ENCODE results near the gene ANKRD16. TPM values are rescaled to one million over a fixed set of nuclear protein-coding genes. Genes with fewer than 3 reads are reported as not detected.

Gene ANKRD16
- total and polyA plus RNA-seq, 2 of the 8 experiments (the other 6 are each of a cell fraction or from before 2014, with no cell fraction given) = 8.2 to 12.7 TPM

GRCh38 chr10:5843686-5844344 is 45.9 kb downstream of the ANKRD16 start:
- no peak overlapping the region for H2BK15ac ChIP-seq (ENCODE audit: low read length)
- H3K18ac ChIP-seq (ENCODE audit: extremely low read depth, low read length) = no peak overlapping the region
- no peak overlapping the region for H2BK20ac ChIP-seq (ENCODE audit: low read length)
- no peak overlapping the region for H3K4me3 ChIP-seq (ENCODE audit: extremely low read depth in 1 of 4, insufficient read depth in 2 of 4, low read depth in 3 of 4, low read length in 4 of 4)
- no peaks in the 10 kb centered on the region for H3K79me2 ChIP-seq (ENCODE audit: control insufficient read depth in 1 of 2, insufficient read depth in 2 of 2, low read length in 2 of 2)
- no peak overlapping the region for H4K5ac ChIP-seq (ENCODE audit: insufficient read length, low read depth, low read length)
- no peak overlapping the region for H2AK5ac ChIP-seq (ENCODE audit: low read depth, low read length)
- H4K91ac ChIP-seq (replicated peaks; ENCODE audit: insufficient read length, low read length) = no peak overlapping the region
- ChIA-PET POLR2A (ENCODE audit: partially characterized antibody) (interaction anchor here (0.6 to 3.0 kb wide), 4 partner anchors 29 to 49 kb away, joined by 3 to 10 read pairs (median 4); partner anchors contain the start of gene GDI2), CTCF (ENCODE audit: partially characterized antibody) (interaction anchor here (0.6 to 3.0 kb wide), 8 partner anchors 14 to 155 kb away, joined by 3 to 12 read pairs (median 4); no protein-coding TSS in a partner anchor)
- no peaks in the 10 kb centered on the region for H4K20me1 ChIP-seq (replicated peaks in 1 of 2; ENCODE audit: control insufficient read depth in 1 of 2, insufficient read depth in 2 of 2, low read length in 2 of 2)
- DNase-seq (ENCODE audit: low read depth in 1 of 2, low spot score in 2 of 2) = no peak
- H3K79me1 ChIP-seq (ENCODE audit: low read depth, low read length) = no peaks in the 10 kb centered on the region
- H2BK5ac ChIP-seq (ENCODE audit: low read depth, low read length) = no peak overlapping the region
- no peak for TF ChIP-seq SP2 (IDR thresholded peaks at IDR 0.05; ENCODE audit: low read length)
- no peak for TF ChIP-seq GABPA (IDR thresholded peaks at IDR 0.05; ENCODE audit: borderline replicate concordance, insufficient read depth, low read length)
- no peak overlapping the region for H3K56ac ChIP-seq (replicated peaks; ENCODE audit: insufficient read length, low read depth, low read length)
- FAIRE-seq = no peak
- H3K27me3 ChIP-seq (replicated peaks in 1 of 4; ENCODE audit: control insufficient read depth in 3 of 4, extremely low read depth in 1 of 4, insufficient read depth in 3 of 4, low read length in 3 of 4) = no peaks in the 10 kb centered on the region
- H3K36me3 ChIP-seq (ENCODE audit: control insufficient read depth in 2 of 4, insufficient read depth in 4 of 4, low read length in 3 of 4) = no peaks in the 10 kb centered on the region
- H3K4me2 ChIP-seq (ENCODE audit: insufficient read depth in 1 of 2, low read depth in 2 of 2, low read length in 2 of 2) = no peak overlapping the region
- no peaks in the 10 kb centered on the region for H3K23me2 ChIP-seq (ENCODE audit: low read depth, low read length)
- H2BK12ac ChIP-seq (ENCODE audit: low read depth, low read length) = no peak overlapping the region
- H3K14ac ChIP-seq (ENCODE audit: insufficient read length) = no peak overlapping the region
- no peak overlapping the region for H2BK120ac ChIP-seq (replicated peaks; ENCODE audit: low read depth, low read length)
- WGBS, 2 experiments (ENCODE audit: extremely low coverage in 1 of 2, insufficient coverage in 1 of 2, insufficient read length in 1 of 2, insufficient replicate concordance in 2 of 2, low coverage in 1 of 2, low lambda C conversion rate in 2 of 2, missing lambda C conversion rate in 1 of 2) = 91% methylated on average over 4 of the region's 4 CpGs; no CpG with 5 or more reads in 1 of the 2 experiments
- no peak overlapping the region for H3K23ac ChIP-seq (ENCODE audit: insufficient read length)
- H3K4ac ChIP-seq (replicated peaks; ENCODE audit: insufficient read length, low read depth, low read length) = no peak overlapping the region
- no peak overlapping the region for H3K27ac ChIP-seq (ENCODE audit: low read depth, low read length)
- no peak overlapping the region for H3K9ac ChIP-seq (replicated peaks in 1 of 4; ENCODE audit: extremely low read depth in 1 of 4, low read depth in 3 of 4, low read length in 3 of 4)
- peaks cover 0 to 2% (median 0%) of the 10 kb centered on the region in 4 experiments; a peak in 1 of 7 replicates for H3K4me1 ChIP-seq (replicated peaks in 1 of 4; ENCODE audit: control insufficient read depth in 3 of 4, insufficient read depth in 4 of 4, low read length in 3 of 4)
- H2AFZ ChIP-seq (ENCODE audit: low read length) = no peak overlapping the region
- H3K9me3 ChIP-seq (ENCODE audit: insufficient read depth in 2 of 2, low read depth in 1 of 2, low read length in 1 of 2) = no peaks in the 10 kb centered on the region
- no peak overlapping the region for H4K8ac ChIP-seq (ENCODE audit: extremely low read depth, insufficient read depth, low read length)
